ENCODE measurements around the gene CTDSPL.

- no peak for TF ChIP-seq EZH2phosphoT487 (IDR thresholded peaks at IDR 0.05; ENCODE audit: insufficient read depth, low read depth)
- no peak for TF ChIP-seq EZH2 (IDR thresholded peaks at IDR 0.05; ENCODE audit: insufficient read depth, poor library complexity, severe bottlenecking)
Observed at GRCh38 chr3:37863949-37864822, 2.5 kb downstream of the CTDSPL start.
